GM18505 (cell line): ENCODE measurements around the gene LYL1.

Experiments
- ATAC-seq: cut with Tn5 transposase; IDR thresholded peaks from one replicate; pipeline ENCODE4 v1.9.1; 2021; ENCODE audit not compliant: unreplicated experiment
- POLR2A ChIP-seq: IDR thresholded peaks from 4 replicates; pipeline ENCODE4 v1.6.1; 2011; ENCODE audit warnings: borderline replicate concordance; ENCODE audit not compliant: insufficient read depth, insufficient read length; ENCODE audit errors: extremely low read depth

The LYL1 gene

DNA sequence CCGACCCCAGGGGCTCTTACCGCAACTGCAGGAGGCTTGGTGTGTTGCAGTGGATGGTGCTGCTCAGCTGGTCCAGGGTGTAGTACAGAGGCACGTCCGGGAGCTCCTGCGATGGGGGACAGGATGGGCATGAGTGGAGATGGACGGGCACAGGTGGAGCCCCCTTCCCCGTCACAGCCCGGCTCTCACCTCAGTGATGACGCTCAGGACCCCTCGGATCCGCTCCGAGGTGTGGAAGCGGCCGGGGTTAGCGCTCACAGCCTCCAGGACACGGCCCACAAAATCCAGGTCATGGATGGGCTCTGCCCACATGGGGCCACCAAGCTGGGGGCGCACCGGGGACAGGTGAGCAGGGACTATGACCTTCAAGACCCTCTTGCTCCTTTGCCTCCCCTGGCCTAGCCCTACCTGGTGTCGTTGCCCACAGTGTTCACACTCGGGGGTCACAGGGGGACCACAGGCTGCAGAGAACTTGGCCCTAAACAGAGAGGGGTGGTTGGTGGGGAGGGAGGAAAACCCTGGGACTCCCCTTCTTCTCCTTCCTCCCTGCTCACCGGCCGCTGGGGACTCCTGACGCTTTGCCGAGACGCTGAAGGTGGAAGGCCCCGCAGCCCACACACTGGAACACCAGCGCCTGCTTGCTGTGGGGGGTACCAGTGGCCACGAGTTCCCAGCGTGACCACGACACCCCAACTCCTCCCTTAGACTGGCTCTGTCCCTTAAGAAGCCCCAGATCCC, 6.9 kb upstream of the LYL1 start:
- ATAC-seq = no peak
- TF ChIP-seq POLR2A = no peak

DNA sequence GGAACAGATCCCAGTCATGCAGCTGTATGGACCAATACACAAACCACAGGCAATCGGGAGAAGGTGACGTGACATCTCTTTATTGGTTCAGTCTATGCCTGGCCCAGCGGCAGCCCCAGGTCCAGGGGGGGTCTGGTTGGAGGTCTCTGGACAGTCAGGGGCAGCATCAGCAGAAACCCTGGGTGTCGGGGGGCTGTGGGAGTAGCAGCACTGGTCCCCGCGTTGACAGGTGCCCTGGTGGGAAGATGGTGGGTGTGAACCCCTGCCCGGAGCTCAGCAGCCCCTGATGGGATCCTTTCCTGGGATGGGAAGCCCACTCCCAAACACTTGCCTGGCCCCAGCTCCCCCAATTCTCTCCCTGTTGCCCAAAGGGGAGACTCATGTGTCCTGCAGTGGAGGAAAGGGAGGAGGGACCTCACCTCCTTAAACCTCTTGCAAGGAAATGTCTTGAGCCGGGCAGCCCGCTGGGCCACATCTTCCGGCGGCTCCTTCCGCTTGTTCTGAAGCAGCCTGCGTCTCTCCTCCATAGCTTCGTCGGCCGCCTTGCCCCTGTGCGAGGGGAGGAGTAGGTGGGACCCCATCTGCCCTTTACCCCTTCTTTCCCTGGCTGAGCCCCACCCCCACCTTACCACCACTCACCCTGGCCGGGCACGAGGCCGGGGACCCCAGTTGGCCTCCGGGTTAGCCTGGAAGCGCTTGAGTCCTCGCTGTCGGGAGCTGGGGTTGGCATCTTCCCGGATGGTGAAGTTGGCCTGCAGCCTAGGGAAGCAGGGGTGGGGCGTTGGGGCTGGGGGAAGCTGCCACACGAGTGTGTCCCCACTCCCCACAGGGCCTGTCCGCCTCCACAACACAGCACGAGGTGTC, 2.4 kb upstream of the LYL1 start:
- TF ChIP-seq POLR2A = peak; percentile 50
- ATAC-seq = no peak

GRCh38 chr19:13104360-13104847, 1.7 kb upstream of the LYL1 start:
- peak; percentile 35 for ATAC-seq
- peak; percentile 31 for TF ChIP-seq POLR2A

- no peak for ATAC-seq
- no peak for TF ChIP-seq POLR2A
Measured at GRCh38 chr19:13103581-13104359, 1.1 kb upstream of the LYL1 start.

DNA sequence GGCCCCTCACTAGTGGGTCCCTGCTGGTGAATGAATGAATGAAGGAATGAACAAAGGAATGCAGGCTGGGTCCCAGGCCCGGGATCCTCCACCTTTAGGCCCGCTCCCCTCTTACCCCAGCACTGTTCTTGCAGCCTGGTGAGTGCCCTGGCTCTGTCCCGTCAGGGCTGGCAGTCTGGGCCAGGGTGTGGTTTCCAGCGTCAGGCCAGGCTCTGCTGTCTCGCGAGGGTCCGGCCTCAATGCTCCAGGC, 317 bp downstream of the LYL1 start:
- TF ChIP-seq POLR2A = no peak
- ATAC-seq = peak; percentile 1

DNA sequence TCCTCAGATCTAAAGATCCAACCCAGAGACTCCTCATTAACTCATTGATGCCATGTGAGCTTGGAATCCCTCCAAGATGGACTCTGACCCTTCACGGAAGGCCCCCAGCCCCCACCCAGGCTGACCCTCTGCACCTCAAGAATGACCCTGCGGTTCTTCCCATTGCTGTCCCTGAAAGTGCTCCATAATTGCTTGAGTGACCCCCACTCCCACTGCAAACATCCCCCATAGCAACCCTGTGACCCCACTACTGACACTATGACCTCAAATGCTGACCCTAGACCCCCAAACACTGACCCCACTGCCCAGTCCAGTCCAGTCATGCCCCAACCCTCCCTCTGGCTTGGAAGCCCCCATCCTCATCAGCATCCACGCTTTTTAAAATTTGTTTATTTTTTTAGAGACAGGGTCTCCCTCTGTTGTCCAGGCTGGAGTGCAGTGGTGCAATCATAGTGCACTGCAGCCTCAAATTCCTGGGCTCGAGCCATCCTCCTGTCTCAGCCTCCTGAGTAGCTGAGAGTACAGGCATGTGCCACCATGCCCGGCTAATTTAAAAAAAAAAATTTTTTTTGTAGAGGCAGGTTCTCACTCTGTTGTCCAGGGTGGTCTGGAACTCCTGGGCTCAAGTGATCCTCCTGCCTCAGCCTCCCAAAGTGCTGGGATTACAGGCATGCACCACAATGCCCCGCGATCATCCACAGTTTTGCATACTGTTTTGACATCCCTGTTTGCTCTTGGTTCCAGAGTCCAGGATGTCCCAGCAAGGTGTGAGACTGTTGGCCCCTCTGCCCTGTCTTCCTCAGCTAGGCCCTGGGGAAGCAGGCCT, 855 bp downstream of the LYL1 start:
- ATAC-seq = no peak
- no peak for TF ChIP-seq POLR2A

- no peak for TF ChIP-seq POLR2A
- ATAC-seq = no peak
Measured at GRCh38 chr19:13100841-13101589, 1.6 kb downstream of the LYL1 start.

GRCh38 chr19:13100031-13100588, 2.5 kb downstream of the LYL1 start:
- ATAC-seq = peak; percentile 22
- peak; percentile 22 for TF ChIP-seq POLR2A

- TF ChIP-seq POLR2A = peak; percentile 6
- ATAC-seq = no peak
Measured at GRCh38 chr19:13099073-13099999, 3.3 kb downstream of the LYL1 start.

- no peak for TF ChIP-seq POLR2A
- no peak for ATAC-seq
Measured at GRCh38 chr19:13098277-13099072, 4.2 kb downstream of the LYL1 start.
